Heart right ventricle (tissue), 16 donors: Measurements from ENCODE around the gene EPO. TPM values are rescaled to one million over a fixed set of nuclear protein-coding genes. Genes with fewer than 3 reads are reported as not detected.

Source experiments
- ATAC-seq, 8 donors: fragments of 200-7000 bp; cut with Tn5 transposase; one replicate each; pipeline ENCODE4 v1.9.1; 2020; ENCODE audit warnings: mild to moderate bottlenecking in 8 of 8, moderate library complexity in 8 of 8, moderate number of reproducible peaks in 1 of 8
- DNase-seq, 2 donors: peaks; one replicate each; pipeline ENCODE4 v3.0.0-alpha.2; 2020
- H3K27ac ChIP-seq, 10 donors: fragments of 200-600 bp; sonication (generic) in 2 of 10; one replicate each; pipeline versions ENCODE4 v1.5.0 to v1.8.0; 2020 to 2022; ENCODE audit warnings: mild to moderate bottlenecking in 3 of 10
- H3K27me3 ChIP-seq, 7 donors: fragments of 200-600 bp; one replicate each; pipeline ENCODE4 v1.8.0; 2021 to 2022; ENCODE audit warnings: mild to moderate bottlenecking in 2 of 7
- H3K36me3 ChIP-seq, 9 donors: fragments of 200-600 bp; sonication (generic) in 1 of 9; one replicate each; pipeline versions ENCODE4 v1.5.0 to v1.8.0; 2020 to 2022; ENCODE audit warnings: mild to moderate bottlenecking in 2 of 9
- H3K4me1 ChIP-seq, 9 donors: fragments of 200-600 bp; sonication (generic) in 1 of 9; one replicate each; pipeline versions ENCODE4 v1.5.0 to v1.8.0; 2020 to 2022; ENCODE audit warnings: mild to moderate bottlenecking in 4 of 9
- H3K4me3 ChIP-seq, 10 donors: fragments of 200-600 bp; sonication (generic) in 2 of 10; one replicate each; pipeline versions ENCODE4 v1.5.0 to v1.8.0; 2020 to 2022; ENCODE audit warnings: mild to moderate bottlenecking in 7 of 10, moderate library complexity in 2 of 10
- H3K9me3 ChIP-seq, 11 donors: fragments of 200-600 bp in 10 of 11; sonication (generic) in 2 of 11; one replicate each; pipeline versions ENCODE4 v1.5.0 to v1.8.0; 2013 to 2022; ENCODE audit warnings: mild to moderate bottlenecking in 2 of 11, control low read depth in 1 of 11, moderate library complexity in 1 of 11
- CTCF ChIP-seq, 9 donors: fragments of 200-600 bp; sonication (generic) in 2 of 9; IDR thresholded peaks; one replicate each; pipeline versions ENCODE4 v1.5.0 to v1.8.0; 2021 to 2022; ENCODE audit warnings: antibody characterized with exemption in 9 of 9, mild to moderate bottlenecking in 5 of 9, moderate library complexity in 1 of 9
- WGBS, 2 donors: extraction: QIAGEN DNeasy Blood & Tissue Kit; methylation state at CpG; one replicate each; pipeline ENCODE4 v1.1.7; 2013; ENCODE audit warnings: inconsistent platforms in 1 of 2; 5-methylcytosine and 5-hydroxymethylcytosine counted together
- intact Hi-C, 10 donors: fragments of 100-400 bp; cut with DNase I; formaldehyde crosslinking; loops; one replicate each; pipeline versions ENCODE4 v1.11.1 to v1.14.2; 2022
- long read RNA-seq, 3 donors: library from polyadenylated mRNA; unstranded; transcript quantifications; one replicate each; pipeline ENCODE4 v2.0.0, GENCODE V29; 2020 to 2021
- polyA plus RNA-seq, 2 donors: library from polyadenylated mRNA; stranded (reverse); fragments of 200-250 nt; gene quantifications; one replicate each; pipeline ENCODE4 v1.2.3, GENCODE V29; 2013
- total RNA-seq, 10 donors: library from RNA; stranded (reverse); fragmentation: NEBNext Ultra II Directional in 3 of 10; extraction: Animal tissue kit (Norgen Biotek cat#: 25700) in 3 of 10; gene quantifications; one replicate each; pipeline versions ENCODE4 v1.2.1 to v1.2.4, GENCODE V29; 2021 to 2023
- donor health status: Arrhythmogenic right ventricular cardiomyopathy.
- donor health status: ischemic (EF 13 %, LVEDD 7.1; RV severe dilation, severe dysfunction).
- donor health status: healthy with polysubstance abuse.
- donor health status: DM: no; HTN: yes; CAD: no.
- donor health status: DM: no; HTN: no; CAD: no.
- donor health status: ischemic (EF 25% LVEDD 6.9; RV normal size, moderate dysfunction).
- donor health status: ischemic (EF 25% LVEDD 5.7; RV mildly dilated, moderate dysfunction).
- donor health status: healthy.
- donor health status: DM: yes; HTN: yes; CAD: no.
- donor health status: Ischemic cardiomyopathy.
- donor health status: ischemic (EF 35%, LVEDD 5.7; RV mildly dilated, moderate dysfunction).
- donor health status: nonischemic (EF 11% LVEDD 7.7; RV severe dilation, severe dysfunction).
- donor health status: DM: yes; HTN: yes; CAD: no.
- donor health status: PGD.
- donor health status: ischemic (EF 29% LVEDD 5.4; RV normal size, mild dysfunction).
- donor health status: nonischemic (EF 23%, LVEDD 6.1; RV moderate dilation, normal function).

The EPO gene
- total RNA-seq: under 1 TPM in 1 of 10 donors, not detected in 9; 0.23 TPM
- not detected for polyA plus RNA-seq
- long read RNA-seq, donor 1: 0 reads
- long read RNA-seq, donor 2: 0 reads
- long read RNA-seq, donor 3: 0 reads

GRCh38 chr7:100720279-100720670 is at the start of gene EPO:
Gene EPO (plus strand): TSS chr7:100720468. CDS start chr7:100720981, 513 bp downstream.
- peaks cover 0 to 15% (median 0%) of the 10 kb centered on the region in 9 donors for H3K4me1 ChIP-seq
- no peak for TF ChIP-seq CTCF (IDR thresholded peaks at IDR 0.05)
- ATAC-seq: peak in 1 of 8 donors; percentile 25
- no peak for DNase-seq
- no peak within 1 kb of the TSS for H3K27ac ChIP-seq
- H3K27me3 ChIP-seq: peaks cover 4 to 65% (median 53%) of the 10 kb centered on the region in 7 donors
- H3K9me3 ChIP-seq: no peaks in the 10 kb centered on the region
- 2 to 4% methylated on average over 21 of the region's 21 CpGs for WGBS, 2 donors
- H3K36me3 ChIP-seq: no peaks in the 10 kb centered on the region
- intact Hi-C loops: loop anchor here in 2 of 10 donors (10.0 kb wide), 1 partner anchor 255 kb away; the partner anchor contains the start of gene SPACDR (in 2 of the 2)
- H3K4me3 ChIP-seq: peak within 1 kb of the TSS in 4 of 10 donors; percentile 2 to 26 (median 13)

- Histone ChIP-seq H3K36me3 (peaks cover 0 to 5% (median 2%) of the 10 kb centered on the region in 9 donors), H3K27me3 (no peaks in the 10 kb centered on the region), H3K4me1 (peaks cover 0 to 20% (median 14%) of the 10 kb centered on the region in 9 donors), H3K4me3 (no peak overlapping the region), H3K27ac (no peak overlapping the region), H3K9me3 (no peaks in the 10 kb centered on the region)
- TF ChIP-seq CTCF (IDR thresholded peaks at IDR 0.05): no peak
- no peak for ATAC-seq
- intact Hi-C loops: loop anchor here in 4 of 10 donors (2.0 to 10.0 kb wide), 5 partner anchors 44 to 197 kb away; partner anchors contain the start of genes MOSPD3 (in 2 of the 4) and TSC22D4 (in 1 of the 4)
- DNase-seq: no peak
- 92% methylated on average over 18 of the region's 18 CpGs for WGBS, 2 donors
Measured at GRCh38 chr7:100671353-100672327, 48.6 kb upstream of the EPO start.

- peaks cover 0 to 23% (median 19%) of the 10 kb centered on the region in 9 donors for H3K36me3 ChIP-seq
Measured at GRCh38 chr7:100673302-100673941, 46.8 kb upstream of the EPO start, which contains the start of gene GNB2. Gene GNB2 (plus strand): TSS chr7:100673740. CDS start chr7:100676266, 2,526 bp downstream.

More at GRCh38 chr7:100673302-100673941, 46.8 kb upstream of the EPO start, which contains the start of gene GNB2:
- Histone ChIP-seq H3K9me3 (no peaks in the 10 kb centered on the region), H3K4me3 (peak within 1 kb of the TSS; percentile 95 to 99 (median 96)), H3K4me1 (peaks cover 0 to 34% (median 22%) of the 10 kb centered on the region in 9 donors), H3K27ac (peak within 1 kb of the TSS; percentile 78 to 100 (median 98)), H3K27me3 (no peaks in the 10 kb centered on the region)
- WGBS, 2 donors: 0% methylated on average over 63 of the region's 65 CpGs
- TF ChIP-seq CTCF (IDR thresholded peaks at IDR 0.05): no peak
- ATAC-seq (peak; percentile 92 to 95 (median 94)), DNase-seq (peak; percentile 99)
- intact Hi-C loops: loop anchor here in 5 of 10 donors (1.0 to 10.0 kb wide), 8 partner anchors 32 to 199 kb away; partner anchors contain the start of genes MOSPD3 (in 4 of the 5), FBXO24 (in 1 of the 5), LRCH4 (in 1 of the 5) and TSC22D4 (in 1 of the 5)
